Coronary artery (tissue), 2 donors: Measurements from ENCODE around the gene KIF25.
"Not testable (repeated sequence)": the region's sequence is repeated elsewhere in the genome, so short reads cannot be mapped to it uniquely, and the experiment has no call there.

ENCODE experiments used
- DNase-seq: peaks from one replicate; pipeline ENCODE4 v3.0.0-alpha.2; 2017; ENCODE audit warnings: low spot score
- H3K27ac ChIP-seq, 2 donors: fragments of 200-600 bp; sonication (generic); one replicate each; pipeline ENCODE4 v1.5.1; 2016 to 2019
- H3K4me3 ChIP-seq: fragments of 200-600 bp; sonication (generic); 2 replicates; pipeline ENCODE4 v1.5.1; 2016; ENCODE audit warnings: mild to moderate bottlenecking, moderate library complexity
- TF ChIP-seq, protein P1 (sequence below): fragments of 200-600 bp; sonication (generic); IDR thresholded peaks from one replicate; pipeline ENCODE4 v1.5.1; 2019; ENCODE audit warnings: antibody characterized with exemption

Gene KIF25

DNA sequence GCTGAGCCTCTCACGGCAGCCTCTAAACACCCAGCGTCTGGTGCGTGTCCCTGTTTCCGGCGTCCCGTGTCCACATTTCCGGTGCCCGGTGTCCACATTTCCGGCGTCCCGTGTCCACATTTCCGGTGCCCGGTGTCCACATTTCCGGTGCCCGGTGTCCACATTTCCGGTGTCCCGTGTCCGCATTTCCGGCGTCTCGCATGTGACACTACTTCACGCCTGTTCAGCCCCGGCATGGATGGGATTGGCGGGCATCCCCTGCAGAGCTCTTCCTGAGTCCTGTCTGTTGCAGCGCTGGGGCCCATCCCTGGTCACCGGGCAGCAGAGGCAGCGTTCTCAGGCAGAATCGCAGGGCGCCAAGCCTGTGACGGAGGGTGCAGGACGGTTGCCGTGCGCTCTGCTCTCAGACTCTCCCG lies 78.3 kb downstream of the KIF25 start:
- Histone ChIP-seq H3K4me3 (no peak overlapping the region), H3K27ac (no peak overlapping the region)
- TF ChIP-seq, protein P1, sequence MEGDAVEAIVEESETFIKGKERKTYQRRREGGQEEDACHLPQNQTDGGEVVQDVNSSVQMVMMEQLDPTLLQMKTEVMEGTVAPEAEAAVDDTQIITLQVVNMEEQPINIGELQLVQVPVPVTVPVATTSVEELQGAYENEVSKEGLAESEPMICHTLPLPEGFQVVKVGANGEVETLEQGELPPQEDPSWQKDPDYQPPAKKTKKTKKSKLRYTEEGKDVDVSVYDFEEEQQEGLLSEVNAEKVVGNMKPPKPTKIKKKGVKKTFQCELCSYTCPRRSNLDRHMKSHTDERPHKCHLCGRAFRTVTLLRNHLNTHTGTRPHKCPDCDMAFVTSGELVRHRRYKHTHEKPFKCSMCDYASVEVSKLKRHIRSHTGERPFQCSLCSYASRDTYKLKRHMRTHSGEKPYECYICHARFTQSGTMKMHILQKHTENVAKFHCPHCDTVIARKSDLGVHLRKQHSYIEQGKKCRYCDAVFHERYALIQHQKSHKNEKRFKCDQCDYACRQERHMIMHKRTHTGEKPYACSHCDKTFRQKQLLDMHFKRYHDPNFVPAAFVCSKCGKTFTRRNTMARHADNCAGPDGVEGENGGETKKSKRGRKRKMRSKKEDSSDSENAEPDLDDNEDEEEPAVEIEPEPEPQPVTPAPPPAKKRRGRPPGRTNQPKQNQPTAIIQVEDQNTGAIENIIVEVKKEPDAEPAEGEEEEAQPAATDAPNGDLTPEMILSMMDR, result no peak
- DNase-seq, result no peak

DNA sequence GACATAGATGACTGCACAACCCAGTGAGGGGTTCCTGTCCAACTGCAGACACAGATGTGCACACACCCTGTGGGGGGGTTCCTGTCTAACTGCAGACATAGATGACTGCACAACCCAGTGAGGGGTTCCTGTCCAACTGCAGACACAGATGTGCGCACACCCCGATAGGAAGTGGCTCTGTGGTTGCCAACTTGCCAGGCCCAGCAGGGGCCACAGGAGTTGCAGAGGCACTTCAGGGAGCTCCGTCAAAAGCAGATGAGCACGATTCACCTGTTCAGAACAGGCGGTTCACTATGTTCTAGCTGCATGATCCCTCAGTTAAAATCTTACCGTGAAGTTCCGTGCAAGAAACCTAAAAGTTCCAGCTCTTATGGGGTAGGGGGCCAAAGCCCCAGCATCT lies 79.9 kb downstream of the KIF25 start:
- H3K4me3 ChIP-seq, DNase-seq, H3K27ac ChIP-seq: not testable (repeated sequence)

DNA sequence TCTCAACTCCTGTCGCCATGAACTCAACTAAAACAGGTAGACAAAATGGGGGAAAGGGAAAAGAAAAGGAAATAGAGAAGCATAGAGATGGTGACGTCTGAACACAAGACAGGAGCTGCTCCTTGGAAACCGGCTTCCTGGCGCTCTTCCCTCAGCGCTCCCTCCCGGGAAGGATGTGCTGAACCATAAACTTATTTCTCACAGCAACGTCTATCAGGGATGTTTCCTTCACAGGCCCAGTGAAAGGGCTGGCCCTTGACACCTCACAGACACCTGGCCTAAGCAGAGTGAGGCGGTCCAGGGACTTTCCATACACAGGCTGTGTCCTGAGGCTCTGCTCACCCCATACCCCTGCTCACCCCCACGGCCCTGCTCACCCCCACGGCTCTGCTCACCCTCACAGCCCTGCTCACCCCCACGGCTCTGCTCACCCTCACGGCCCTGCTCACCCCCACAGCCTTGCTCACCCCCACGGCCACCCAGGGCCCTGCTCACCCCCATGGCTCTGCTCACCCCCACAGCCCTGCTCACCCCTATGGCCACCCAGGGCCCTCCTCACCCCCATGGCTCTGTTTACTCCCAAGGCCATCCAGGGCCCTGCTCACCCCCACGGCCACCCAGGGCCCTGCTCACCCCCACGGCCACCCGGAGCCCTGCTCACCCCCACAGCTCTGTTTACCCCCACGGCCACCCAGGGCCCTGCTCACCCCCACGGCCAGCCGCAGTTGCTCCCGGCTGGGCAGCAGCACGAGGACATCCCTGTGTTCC lies 80.9 kb downstream of the KIF25 start:
- peak overlapping the region; percentile 21 for H3K4me3 ChIP-seq
- TF ChIP-seq, protein P1, result no peak
- peak overlapping the region in 1 of 2 donors; percentile 16 for H3K27ac ChIP-seq
- no peak for DNase-seq

DNA sequence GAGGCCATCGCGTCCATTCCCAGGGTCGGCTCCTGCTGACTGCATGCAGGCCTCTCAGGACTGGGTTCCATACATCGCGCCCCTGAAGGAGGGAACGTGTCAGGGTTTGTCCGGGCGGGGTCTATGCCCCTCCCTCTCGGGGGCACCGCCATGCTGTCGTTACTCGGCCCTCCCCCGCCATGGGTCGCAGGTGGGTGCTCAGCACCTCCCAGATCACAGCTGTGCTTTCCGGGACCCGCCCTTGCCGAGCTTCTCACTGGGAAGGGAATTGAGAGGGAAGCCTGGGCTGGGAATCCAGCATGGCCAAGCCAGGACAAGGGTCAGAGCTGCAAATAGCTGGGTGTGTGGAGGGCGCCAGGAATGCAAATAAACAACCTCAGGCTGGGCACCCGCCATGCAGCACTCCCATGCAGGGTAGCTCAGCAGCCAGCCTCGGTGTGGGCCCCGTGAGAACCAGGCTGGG lies 81.5 kb downstream of the KIF25 start, which contains the start of gene FRMD1:
Gene FRMD1 (minus strand): TSS at position 270 of the 463 bp plus-strand sequence. CDS start 118 bp downstream, at position 152.
- Histone ChIP-seq H3K27ac (peak within 1 kb of the TSS in 1 of 2 donors; percentile 16), H3K4me3 (peak within 1 kb of the TSS; percentile 21)
- DNase-seq, result no peak
- TF ChIP-seq, protein P1, result no peak

DNA sequence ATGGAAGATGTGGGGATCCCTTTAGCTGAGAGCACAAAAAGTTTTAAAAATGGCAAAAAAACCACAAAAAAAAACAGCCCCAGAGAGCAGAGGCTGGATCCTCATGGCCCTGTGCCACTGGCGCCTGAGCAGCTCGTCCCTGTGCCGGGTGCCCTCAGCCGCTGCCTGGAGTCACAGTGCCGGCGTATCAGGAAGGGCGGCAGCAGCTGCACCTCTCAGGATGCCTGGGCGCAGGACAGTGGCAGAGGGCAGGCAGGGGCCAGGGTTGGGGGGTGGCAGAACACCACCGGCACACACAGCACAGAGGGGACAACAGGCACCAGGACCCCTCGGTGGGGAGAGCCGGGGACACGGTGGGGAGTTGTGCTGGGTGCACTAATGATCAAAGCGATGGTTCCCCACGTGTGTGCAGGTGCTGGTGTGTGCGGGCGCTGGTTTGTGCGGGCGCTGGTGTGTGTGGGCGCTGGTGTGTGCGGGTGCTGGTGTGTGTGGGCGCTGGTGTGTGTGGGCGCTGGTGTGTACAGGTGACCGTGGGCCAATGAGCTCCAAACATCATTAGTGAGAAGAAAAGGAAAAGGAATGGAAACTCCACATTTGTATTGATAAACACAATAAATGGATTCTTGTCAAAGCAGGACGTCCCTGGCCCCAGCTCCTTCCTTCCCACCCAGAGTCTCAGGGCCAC lies 83.1 kb downstream of the KIF25 start:
- DNase-seq, result no peak
- TF ChIP-seq, protein P1, result no peak
- no peak overlapping the region for H3K27ac ChIP-seq
- no peak overlapping the region for H3K4me3 ChIP-seq

DNA sequence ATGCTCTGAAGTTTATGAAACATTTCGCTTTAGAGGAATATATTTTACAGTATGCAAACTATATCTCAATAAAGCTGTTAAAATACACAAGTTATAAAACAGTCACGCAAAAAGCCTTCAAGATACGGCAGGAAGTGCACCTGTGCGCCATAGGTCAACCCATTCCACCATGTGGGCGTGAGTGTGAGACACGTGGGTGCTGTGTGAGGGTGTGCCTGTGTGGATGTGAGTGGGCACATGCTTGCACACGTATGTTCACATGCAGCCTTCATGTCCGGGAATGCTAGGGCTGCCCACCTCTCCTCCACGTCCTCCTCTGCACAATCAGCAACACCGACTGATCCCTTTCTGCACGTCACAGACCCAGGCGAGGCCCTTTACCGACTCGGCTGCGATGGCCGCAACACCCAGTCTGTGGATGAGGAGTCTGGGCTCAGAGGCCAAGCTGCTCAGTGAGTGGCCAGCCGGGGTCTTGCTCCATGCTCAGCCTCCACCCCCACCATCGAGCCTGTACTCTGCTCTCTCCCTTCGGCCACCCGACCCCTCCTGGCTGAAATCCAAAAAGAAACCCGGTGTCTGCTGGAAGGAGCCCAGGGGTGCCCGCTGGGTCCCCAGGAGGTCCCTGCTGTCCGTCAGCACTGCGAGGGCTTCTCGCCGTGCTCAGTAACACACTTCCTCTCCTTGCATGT lies 84.5 kb downstream of the KIF25 start:
- no peak for DNase-seq
- Histone ChIP-seq H3K4me3 (no peak overlapping the region), H3K27ac (no peak overlapping the region)
- TF ChIP-seq, protein P1, result no peak

DNA sequence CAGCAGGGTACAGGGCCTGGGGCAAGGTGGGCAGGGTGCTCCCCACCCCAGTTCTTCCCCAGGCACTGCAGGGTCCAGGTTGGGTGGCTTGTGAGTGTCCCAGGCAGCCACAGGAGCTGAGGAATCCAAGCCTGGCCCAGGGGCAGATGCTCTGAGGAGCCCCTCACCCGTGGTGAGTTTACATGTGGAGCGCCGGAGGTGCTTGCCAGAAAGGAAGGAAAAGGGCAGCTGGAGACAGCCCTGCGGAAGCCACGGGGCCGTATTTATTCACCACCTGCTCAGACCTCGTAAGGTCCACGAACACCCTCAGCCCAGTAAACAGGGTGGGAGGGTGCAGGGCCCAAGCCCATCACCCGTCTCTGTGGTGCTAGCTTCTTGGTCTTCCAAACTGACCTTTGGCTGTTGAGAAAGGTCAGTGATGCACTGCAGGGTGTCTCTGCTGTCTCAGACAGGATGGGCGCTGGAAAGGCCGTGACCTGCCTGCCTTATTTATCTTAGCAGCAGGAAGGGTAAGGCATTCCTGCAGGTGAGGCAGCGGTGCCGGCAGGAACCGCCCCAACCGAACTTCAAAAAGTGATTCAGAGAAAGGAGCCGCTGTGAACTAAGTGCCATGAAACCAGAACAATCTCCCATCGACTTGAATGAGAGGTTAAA lies 85.5 kb downstream of the KIF25 start:
- Histone ChIP-seq H3K4me3 (no peak overlapping the region), H3K27ac (no peak overlapping the region)
- no peak for DNase-seq
- TF ChIP-seq, protein P1, result no peak
